Neural progenitor cell (in vitro differentiated cells): ENCODE results near the gene USP53. TPM values are rescaled to one million over a fixed set of nuclear protein-coding genes. Genes with fewer than 3 reads are reported as not detected.

Experiments
- DNase-seq: peaks from one replicate; pipeline ENCODE4 v3.0.0-alpha.2; 2016; ENCODE audit warnings: low spot score
- H2AFZ ChIP-seq: fragments of 200-600 bp; sonication (generic); replicated peaks from 2 replicates; pipeline ENCODE4 v1.6.1; 2016; ENCODE audit warnings: antibody characterized with exemption
- H3F3A ChIP-seq: fragments of 200-600 bp; sonication (generic); 2 replicates; pipeline ENCODE4 v1.6.1; 2016; ENCODE audit warnings: antibody characterized with exemption, low read depth
- H3K27ac ChIP-seq: fragments of 200-600 bp; sonication (generic); 2 replicates; pipeline ENCODE4 v1.5.1; 2016; ENCODE audit warnings: mild to moderate bottlenecking
- H3K27me3 ChIP-seq: fragments of 200-600 bp; sonication (generic); 2 replicates; pipeline ENCODE4 v1.6.1; 2016; ENCODE audit warnings: mild to moderate bottlenecking, moderate library complexity
- H3K36me3 ChIP-seq: fragments of 200-600 bp; sonication (generic); 2 replicates; pipeline ENCODE4 v1.5.1; 2016
- H3K4me1 ChIP-seq: fragments of 200-600 bp; sonication (generic); 2 replicates; pipeline ENCODE4 v1.6.1; 2016; ENCODE audit warnings: mixed run types
- H3K4me2 ChIP-seq: fragments of 200-600 bp; sonication (generic); 2 replicates; pipeline ENCODE4 v1.6.1; 2016
- H3K4me3 ChIP-seq: fragments of 200-600 bp; sonication (generic); 2 replicates; pipeline ENCODE4 v1.5.1; 2016
- H3K79me2 ChIP-seq: fragments of 200-600 bp; sonication (generic); 2 replicates; pipeline ENCODE4 v1.6.1; 2016; ENCODE audit warnings: low read depth
- H3K9ac ChIP-seq: fragments of 200-600 bp; sonication (generic); 2 replicates; pipeline ENCODE4 v1.6.1; 2016
- H3K9me3 ChIP-seq: fragments of 200-600 bp; sonication (generic); 2 replicates; pipeline ENCODE4 v1.5.1; 2016; ENCODE audit warnings: low read depth
- H4K20me1 ChIP-seq: fragments of 200-600 bp; sonication (generic); 2 replicates; pipeline ENCODE4 v1.6.1; 2016; ENCODE audit warnings: low read depth
- H3K27ac Mint-ChIP-seq: 3 replicates; pipeline ENCODE4 v1.8.0; 2021; ENCODE audit warnings: mixed read lengths
- H3K27me3 Mint-ChIP-seq: 2 replicates; pipeline ENCODE4 v1.8.0; 2022; ENCODE audit warnings: low read depth, mild to moderate bottlenecking, inconsistent platforms, moderate library complexity, mixed read lengths; ENCODE audit not compliant: insufficient read depth
- H3K36me3 Mint-ChIP-seq: 3 replicates; pipeline ENCODE4 v1.8.0; 2021; ENCODE audit warnings: mixed read lengths
- H3K4me1 Mint-ChIP-seq: 3 replicates; pipeline ENCODE4 v1.8.0; 2021; ENCODE audit warnings: mixed read lengths
- H3K4me3 Mint-ChIP-seq: 3 replicates; pipeline ENCODE4 v1.8.0; 2021; ENCODE audit warnings: mild to moderate bottlenecking, moderate library complexity, mixed read lengths
- H3K9me3 Mint-ChIP-seq: 3 replicates; pipeline ENCODE4 v1.8.0; 2020; ENCODE audit warnings: mixed read lengths
- CTCF ChIP-seq: fragments of 200-600 bp; sonication (generic); IDR thresholded peaks from 2 replicates; pipeline ENCODE4 v1.5.1; 2017; ENCODE audit warnings: antibody characterized with exemption, mild to moderate bottlenecking
- EZH2 ChIP-seq: fragments of 200-600 bp; sonication (generic); IDR thresholded peaks from 2 replicates; pipeline ENCODE4 v1.6.1; 2017; ENCODE audit warnings: antibody characterized with exemption, mild to moderate bottlenecking, moderate library complexity
- EZH2phosphoT487 ChIP-seq: fragments of 200-600 bp; sonication (generic); IDR thresholded peaks from 2 replicates; pipeline ENCODE4 v1.6.1; 2017; ENCODE audit warnings: antibody characterized with exemption
- total RNA-seq: library from RNA; depleted of rRNA; stranded (reverse); fragments of >200 nt; gene quantifications from 2 replicates; pipeline ENCODE4 v1.2.3, GENCODE V29; 2015; ENCODE audit warnings: low replicate concordance

USP53 gene
- total RNA-seq, 1 donor from 2014 or later: 38.7 TPM

GRCh38 chr4:119204916-119205315 is 7.6 kb upstream of the USP53 start:
- Mint-ChIP-seq H3K27ac (no peak overlapping the region), H3K9me3 (peaks cover 16% of the 10 kb centered on the region), H3K4me3 (no peak overlapping the region), H3K4me1 (no peaks in the 10 kb centered on the region), H3K36me3 (no peaks in the 10 kb centered on the region), H3K27me3 (no peaks in the 10 kb centered on the region)
- Histone ChIP-seq H3K4me2 (no peak overlapping the region), H3K9ac (no peak overlapping the region), H3K27me3 (no peaks in the 10 kb centered on the region), H2AFZ (no peak overlapping the region), H4K20me1 (no peaks in the 10 kb centered on the region), H3K4me1 (peaks cover 7% of the 10 kb centered on the region), H3K9me3 (no peaks in the 10 kb centered on the region), H3K4me3 (no peak overlapping the region), H3F3A (no peaks in the 10 kb centered on the region), H3K27ac (no peak overlapping the region), H3K79me2 (no peaks in the 10 kb centered on the region), H3K36me3 (no peaks in the 10 kb centered on the region)
- TF ChIP-seq EZH2phosphoT487 (no peak), EZH2 (no peak), CTCF (no peak)
- DNase-seq: no peak

- Mint-ChIP-seq H3K9me3 (peaks cover 10% of the 10 kb centered on the region), H3K27me3 (no peaks in the 10 kb centered on the region), H3K27ac (no peak overlapping the region)
These were observed 6.8 kb upstream of the USP53 start for GRCh38 chr4:119205690-119206089.

GRCh38 chr4:119206178-119206577 is 6.3 kb upstream of the USP53 start:
- Histone ChIP-seq H3K9ac (no peak overlapping the region), H3K36me3 (no peaks in the 10 kb centered on the region), H3K9me3 (no peaks in the 10 kb centered on the region), H3F3A (no peaks in the 10 kb centered on the region), H3K27me3 (peaks cover 11% of the 10 kb centered on the region), H3K79me2 (no peaks in the 10 kb centered on the region), H3K4me2 (no peak overlapping the region), H4K20me1 (no peaks in the 10 kb centered on the region), H2AFZ (no peak overlapping the region), H3K4me3 (no peak overlapping the region), H3K4me1 (peaks cover 7% of the 10 kb centered on the region), H3K27ac (no peak overlapping the region)
- Mint-ChIP-seq H3K36me3 (no peaks in the 10 kb centered on the region), H3K27me3 (no peaks in the 10 kb centered on the region), H3K9me3 (peaks cover 7% of the 10 kb centered on the region), H3K4me1 (no peaks in the 10 kb centered on the region), H3K4me3 (no peak overlapping the region), H3K27ac (no peak overlapping the region)
- no peak for DNase-seq
- TF ChIP-seq EZH2 (no peak), EZH2phosphoT487 (no peak), CTCF (no peak)

More at GRCh38 chr4:119205690-119206089, 6.8 kb upstream of the USP53 start:
- Histone ChIP-seq H3K4me2 (no peak overlapping the region), H3K79me2 (no peaks in the 10 kb centered on the region), H3K9ac (no peak overlapping the region), H2AFZ (no peak overlapping the region), H3K36me3 (no peaks in the 10 kb centered on the region), H3K27me3 (peaks cover 6% of the 10 kb centered on the region), H3K4me1 (peaks cover 7% of the 10 kb centered on the region), H3F3A (no peaks in the 10 kb centered on the region), H4K20me1 (no peaks in the 10 kb centered on the region), H3K9me3 (no peaks in the 10 kb centered on the region), H3K27ac (no peak overlapping the region), H3K4me3 (no peak overlapping the region)
- H3K4me3 Mint-ChIP-seq: no peak overlapping the region
- H3K36me3 Mint-ChIP-seq: no peaks in the 10 kb centered on the region
- H3K4me1 Mint-ChIP-seq: no peaks in the 10 kb centered on the region
- TF ChIP-seq EZH2phosphoT487 (no peak), CTCF (no peak)
- DNase-seq: no peak

DNA sequence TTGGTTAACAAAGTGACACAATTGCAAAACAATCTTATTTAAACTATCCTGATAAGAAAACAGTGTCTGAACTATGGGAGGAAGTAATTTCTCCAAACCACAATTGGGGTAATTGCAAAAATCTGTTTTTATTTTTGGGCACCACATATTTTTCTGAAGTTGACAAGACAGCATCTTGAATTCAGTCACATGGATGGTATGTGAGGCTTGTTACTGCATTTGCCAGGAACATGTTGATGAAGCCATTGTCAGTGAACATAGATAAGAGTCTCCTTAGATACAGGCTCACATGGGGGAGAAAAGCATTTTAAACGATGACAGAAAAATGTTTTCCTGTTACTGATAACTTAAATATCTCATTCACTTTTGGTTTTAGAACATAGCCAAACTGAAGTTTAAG is 5.5 kb upstream of the USP53 start:
- no peak overlapping the region for H3K27ac Mint-ChIP-seq
- no peak overlapping the region for H3K4me3 Mint-ChIP-seq
- TF ChIP-seq EZH2phosphoT487: no peak
- no peak for TF ChIP-seq EZH2
- no peak for TF ChIP-seq CTCF

More for the DNA sequence above, 5.5 kb upstream of the USP53 start:
- no peak overlapping the region for H2AFZ ChIP-seq
- Mint-ChIP-seq H3K27me3 (peaks cover under 1% of the 10 kb centered on the region), H3K4me1 (no peaks in the 10 kb centered on the region), H3K36me3 (no peaks in the 10 kb centered on the region), H3K9me3 (peaks cover 1% of the 10 kb centered on the region)
- H3K27ac ChIP-seq: no peak overlapping the region
- H3K4me2 ChIP-seq: no peak overlapping the region
- no peak overlapping the region for H3K9ac ChIP-seq
- no peaks in the 10 kb centered on the region for H3K9me3 ChIP-seq
- H3K36me3 ChIP-seq: no peaks in the 10 kb centered on the region
- no peaks in the 10 kb centered on the region for H4K20me1 ChIP-seq
- H3K4me1 ChIP-seq: peaks cover 7% of the 10 kb centered on the region
- H3K4me3 ChIP-seq: no peak overlapping the region
- DNase-seq: no peak
- peaks cover 16% of the 10 kb centered on the region for H3K27me3 ChIP-seq
- no peaks in the 10 kb centered on the region for H3K79me2 ChIP-seq
- H3F3A ChIP-seq: peaks cover 6% of the 10 kb centered on the region
